ENCODE measurements around the gene NMT1.

Gene NMT1

DNA sequence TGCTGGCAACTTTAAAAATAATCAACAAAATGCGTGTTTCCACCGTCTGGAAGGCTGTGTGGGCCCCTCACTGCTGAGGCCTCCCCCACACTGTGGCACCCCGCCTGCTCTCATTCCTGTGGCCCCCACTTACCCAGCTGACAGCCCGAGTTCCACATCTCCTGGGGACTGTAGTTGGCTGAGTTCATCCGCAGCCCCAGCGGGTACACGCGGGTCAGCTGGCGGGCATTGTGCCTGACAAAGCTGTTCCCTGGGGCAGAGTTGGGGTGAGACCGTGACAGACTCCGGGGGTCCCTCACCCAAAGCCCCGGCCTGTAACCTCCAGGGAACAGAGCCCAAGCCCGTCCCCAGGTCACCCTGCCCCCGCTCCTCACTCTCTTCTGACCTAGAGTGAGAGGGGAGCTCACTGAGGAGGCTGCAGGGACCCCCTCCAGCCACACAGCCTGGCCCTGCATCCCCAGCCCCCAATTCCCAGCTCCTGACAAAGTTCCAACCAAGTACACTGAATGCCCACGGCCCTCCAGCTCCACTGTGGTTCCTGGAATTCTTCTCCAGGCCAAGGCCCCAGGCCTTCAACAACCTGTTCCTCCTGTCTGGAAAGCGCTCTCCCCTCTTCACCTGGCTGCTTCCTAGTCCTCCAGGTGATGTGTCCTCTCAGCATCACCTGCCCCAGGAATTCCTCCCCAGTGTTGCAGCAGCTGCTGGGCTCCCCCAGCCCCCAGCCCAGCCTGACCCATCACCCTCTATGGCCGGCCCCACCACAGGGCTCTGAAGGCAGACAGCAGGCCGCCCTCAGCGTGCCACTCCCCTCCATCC is 53.2 kb downstream of the NMT1 start:
- Histone ChIP-seq H3K4me3 (no peak overlapping the region), H3K9me3 (ENCODE audit: low read depth, low read length) (no peaks in the 10 kb centered on the region), H3K36me3 (ENCODE audit: insufficient read depth, low read length) (no peaks in the 10 kb centered on the region), H3K27ac (no peak overlapping the region), H3K9ac (ENCODE audit: insufficient read length) (no peak overlapping the region)
- DNase-seq (ENCODE audit: low read depth, low spot score), result no peak
- no peak for TF ChIP-seq FOXP2 (optimal IDR thresholded peaks at IDR 0.05; ENCODE audit: control extremely low read depth, extremely low read length, insufficient read depth)
- TF ChIP-seq POLR2AphosphoS5 (IDR thresholded peaks at IDR 0.05; ENCODE audit: borderline replicate concordance, low read depth, low read length), result no peak
- TF ChIP-seq EZH2 (IDR thresholded peaks at IDR 0.05), result no peak

DNA sequence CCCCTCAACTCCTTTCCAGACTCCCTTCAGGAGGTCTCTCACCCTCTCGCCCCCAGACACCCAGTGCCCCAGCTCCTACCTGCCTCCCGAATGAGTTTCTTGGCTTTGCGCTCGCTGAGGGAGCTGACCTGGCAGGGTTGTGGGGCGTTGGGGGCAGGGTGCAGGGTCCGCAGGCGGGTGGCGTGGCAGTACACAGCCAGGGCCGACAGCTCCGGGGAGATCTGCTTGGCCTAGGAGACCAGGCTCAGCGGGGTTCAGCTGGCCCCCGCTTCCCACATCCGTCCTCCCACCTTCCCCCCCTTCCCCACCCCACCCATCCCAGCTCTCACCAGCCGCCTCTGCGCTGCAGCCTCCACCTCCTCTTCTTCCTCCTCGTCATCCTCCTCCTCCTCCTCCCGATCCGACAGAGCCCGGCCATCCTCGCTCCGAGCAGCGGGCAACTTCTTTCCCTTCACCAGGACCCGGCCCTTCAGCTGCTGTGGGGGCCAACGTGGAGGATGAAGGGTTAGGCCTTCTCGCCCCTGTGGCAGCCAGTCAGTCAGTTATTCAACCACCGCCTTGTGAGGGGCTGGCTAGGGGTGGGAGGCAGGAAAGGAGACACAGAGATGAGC is 54.0 kb downstream of the NMT1 start:
- TF ChIP-seq EZH2 (IDR thresholded peaks at IDR 0.05) (no peak), FOXP2 (optimal IDR thresholded peaks at IDR 0.05; ENCODE audit: control extremely low read depth, extremely low read length, insufficient read depth) (no peak), POLR2AphosphoS5 (IDR thresholded peaks at IDR 0.05; ENCODE audit: borderline replicate concordance, low read depth, low read length) (no peak)
- Histone ChIP-seq H3K4me3 (no peak overlapping the region), H3K36me3 (ENCODE audit: insufficient read depth, low read length) (no peaks in the 10 kb centered on the region), H3K27ac (no peak overlapping the region), H3K9me3 (ENCODE audit: low read depth, low read length) (no peaks in the 10 kb centered on the region), H3K9ac (ENCODE audit: insufficient read length) (no peak overlapping the region)
- no peak for DNase-seq (ENCODE audit: low read depth, low spot score)

DNA sequence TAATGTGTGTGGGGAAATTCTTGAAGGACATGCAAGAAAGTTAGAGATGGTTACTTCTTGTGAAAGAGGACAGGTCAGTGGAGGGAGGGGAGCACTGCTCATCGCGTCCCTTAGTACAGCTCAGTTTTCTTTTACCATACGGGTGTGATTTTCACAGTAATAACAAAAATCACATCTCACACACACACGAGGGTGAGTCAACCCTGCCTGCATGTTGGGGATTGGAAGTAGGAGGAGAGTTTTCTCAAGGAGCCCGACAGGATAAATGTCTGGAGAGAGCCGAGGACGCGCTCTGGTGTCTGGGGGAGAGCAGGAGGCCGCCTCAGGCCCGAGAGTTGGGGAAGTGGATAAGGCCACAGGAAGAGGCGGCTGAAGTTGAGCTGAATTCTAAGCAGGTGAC is 54.8 kb downstream of the NMT1 start:
- TF ChIP-seq POLR2AphosphoS5 (IDR thresholded peaks at IDR 0.05; ENCODE audit: borderline replicate concordance, low read depth, low read length), result no peak
- TF ChIP-seq FOXP2 (optimal IDR thresholded peaks at IDR 0.05; ENCODE audit: control extremely low read depth, extremely low read length, insufficient read depth), result no peak
- no peak for TF ChIP-seq EZH2 (IDR thresholded peaks at IDR 0.05)
- H3K27ac ChIP-seq, result no peak overlapping the region
- no peak overlapping the region for H3K4me3 ChIP-seq
- no peak for DNase-seq (ENCODE audit: low read depth, low spot score)
- H3K9me3 ChIP-seq (ENCODE audit: low read depth, low read length), result no peaks in the 10 kb centered on the region
- H3K9ac ChIP-seq (ENCODE audit: insufficient read length), result no peak overlapping the region
- no peaks in the 10 kb centered on the region for H3K36me3 ChIP-seq (ENCODE audit: insufficient read depth, low read length)

DNA sequence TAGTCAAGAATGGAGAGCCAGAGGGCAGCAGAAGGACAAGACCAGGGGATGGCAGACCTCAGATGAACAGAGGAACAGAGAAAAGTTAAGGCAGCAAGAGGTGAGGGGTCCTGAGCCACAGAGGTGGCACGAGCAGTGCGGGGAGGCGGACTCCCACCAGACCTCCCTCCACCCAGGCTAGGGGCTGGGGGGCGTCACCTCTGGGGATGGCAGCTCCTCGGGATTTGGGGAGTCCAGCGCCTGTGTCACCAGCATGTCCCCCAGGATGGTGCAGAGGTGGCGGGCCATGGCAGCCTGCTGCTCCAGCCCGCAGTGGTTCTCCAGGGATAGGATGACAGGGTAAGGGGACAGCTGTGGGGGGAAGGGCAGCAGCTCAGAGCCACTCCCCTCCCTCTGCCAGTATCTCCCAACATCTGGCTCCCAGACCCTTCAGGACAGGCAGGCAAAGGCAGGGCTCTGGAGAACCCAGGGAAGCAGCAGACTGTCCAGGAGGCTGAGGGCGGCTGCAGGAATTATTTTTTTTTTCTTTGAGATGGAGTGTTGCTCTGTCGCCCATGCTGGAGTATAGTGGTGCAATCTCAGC is 55.4 kb downstream of the NMT1 start:
- H3K27ac ChIP-seq, result no peak overlapping the region
- no peak for DNase-seq (ENCODE audit: low read depth, low spot score)

DNA sequence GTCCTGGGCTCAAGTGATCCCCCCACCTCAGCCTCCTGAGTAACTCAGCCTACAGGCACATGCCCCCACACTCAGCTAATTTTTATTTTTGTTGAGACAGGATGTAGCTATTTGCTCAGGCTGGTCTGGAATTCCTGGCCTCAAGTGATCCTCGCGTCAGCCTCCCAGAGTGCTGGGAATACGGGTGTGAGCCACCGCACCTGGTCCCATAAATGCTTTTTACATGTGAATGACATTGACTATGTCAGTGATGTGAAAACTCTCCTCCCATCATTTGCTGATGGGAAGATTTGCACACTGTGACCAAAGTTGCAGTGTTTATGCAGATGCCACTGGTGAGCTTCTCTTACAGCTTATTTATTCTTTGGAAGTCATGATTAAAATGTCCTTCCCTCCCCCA is 56.2 kb downstream of the NMT1 start:
- TF ChIP-seq FOXP2 (optimal IDR thresholded peaks at IDR 0.05; ENCODE audit: control extremely low read depth, extremely low read length, insufficient read depth), result no peak
- no peak for TF ChIP-seq EZH2 (IDR thresholded peaks at IDR 0.05)
- no peak for TF ChIP-seq POLR2AphosphoS5 (IDR thresholded peaks at IDR 0.05; ENCODE audit: borderline replicate concordance, low read depth, low read length)
- DNase-seq (ENCODE audit: low read depth, low spot score), result no peak
- H3K36me3 ChIP-seq (ENCODE audit: insufficient read depth, low read length), result no peaks in the 10 kb centered on the region
- no peaks in the 10 kb centered on the region for H3K9me3 ChIP-seq (ENCODE audit: low read depth, low read length)
- H3K4me3 ChIP-seq, result no peak overlapping the region
- H3K9ac ChIP-seq (ENCODE audit: insufficient read length), result no peak overlapping the region
- no peak overlapping the region for H3K27ac ChIP-seq

More for the DNA sequence above, 55.4 kb downstream of the NMT1 start:
- no peak overlapping the region for H3K9ac ChIP-seq (ENCODE audit: insufficient read length)
- H3K4me3 ChIP-seq, result no peak overlapping the region
- TF ChIP-seq FOXP2 (optimal IDR thresholded peaks at IDR 0.05; ENCODE audit: control extremely low read depth, extremely low read length, insufficient read depth), result no peak
- TF ChIP-seq POLR2AphosphoS5 (IDR thresholded peaks at IDR 0.05; ENCODE audit: borderline replicate concordance, low read depth, low read length), result no peak
- no peak for TF ChIP-seq EZH2 (IDR thresholded peaks at IDR 0.05)
- no peaks in the 10 kb centered on the region for H3K36me3 ChIP-seq (ENCODE audit: insufficient read depth, low read length)
- H3K9me3 ChIP-seq (ENCODE audit: low read depth, low read length), result no peaks in the 10 kb centered on the region

DNA sequence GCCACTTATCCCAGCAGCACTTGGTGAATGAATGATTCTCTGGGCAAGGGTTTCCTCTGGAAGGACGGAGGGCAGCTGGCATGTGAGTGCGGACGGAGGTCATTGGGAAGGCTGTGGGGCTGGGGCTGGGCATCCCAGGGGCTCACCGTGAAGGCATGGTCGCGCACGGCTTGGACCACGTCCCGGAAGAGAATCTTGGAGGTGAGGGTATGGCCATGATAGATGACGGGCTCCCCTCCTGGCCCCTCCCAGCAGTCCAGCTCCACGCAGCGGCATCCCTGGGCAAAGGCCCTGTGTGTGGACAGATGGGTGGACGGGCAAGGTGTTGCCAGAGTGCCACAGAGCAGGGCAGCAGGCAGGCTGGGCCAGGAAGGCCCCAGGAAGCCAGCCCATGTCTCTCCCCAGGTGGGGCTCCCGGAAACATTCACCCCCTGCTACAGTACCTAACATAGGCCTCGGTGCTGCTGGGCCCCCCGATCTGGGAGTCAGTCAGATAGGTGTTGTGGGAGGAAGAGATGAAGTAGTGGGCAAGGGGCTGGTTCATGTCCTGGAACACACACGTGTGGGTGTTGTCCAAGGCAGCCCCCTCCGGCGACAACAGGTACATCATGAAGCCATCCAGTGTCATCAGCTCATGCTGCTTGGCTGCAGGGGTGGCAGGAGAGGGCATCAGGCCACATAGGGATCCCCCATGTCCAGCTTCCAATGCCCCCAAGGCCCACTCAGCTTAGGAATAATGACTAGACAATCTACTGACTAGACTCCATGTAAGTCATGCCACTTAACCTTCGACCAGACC is 56.9 kb downstream of the NMT1 start:
- H3K9ac ChIP-seq (ENCODE audit: insufficient read length), result no peak overlapping the region
- no peak overlapping the region for H3K4me3 ChIP-seq
- H3K9me3 ChIP-seq (ENCODE audit: low read depth, low read length), result no peaks in the 10 kb centered on the region
- H3K36me3 ChIP-seq (ENCODE audit: insufficient read depth, low read length), result no peaks in the 10 kb centered on the region
- H3K27ac ChIP-seq, result no peak overlapping the region
- TF ChIP-seq EZH2 (IDR thresholded peaks at IDR 0.05), result no peak
- no peak for TF ChIP-seq FOXP2 (optimal IDR thresholded peaks at IDR 0.05; ENCODE audit: control extremely low read depth, extremely low read length, insufficient read depth)
- no peak for TF ChIP-seq POLR2AphosphoS5 (IDR thresholded peaks at IDR 0.05; ENCODE audit: borderline replicate concordance, low read depth, low read length)
- no peak for DNase-seq (ENCODE audit: low read depth, low spot score)

DNA sequence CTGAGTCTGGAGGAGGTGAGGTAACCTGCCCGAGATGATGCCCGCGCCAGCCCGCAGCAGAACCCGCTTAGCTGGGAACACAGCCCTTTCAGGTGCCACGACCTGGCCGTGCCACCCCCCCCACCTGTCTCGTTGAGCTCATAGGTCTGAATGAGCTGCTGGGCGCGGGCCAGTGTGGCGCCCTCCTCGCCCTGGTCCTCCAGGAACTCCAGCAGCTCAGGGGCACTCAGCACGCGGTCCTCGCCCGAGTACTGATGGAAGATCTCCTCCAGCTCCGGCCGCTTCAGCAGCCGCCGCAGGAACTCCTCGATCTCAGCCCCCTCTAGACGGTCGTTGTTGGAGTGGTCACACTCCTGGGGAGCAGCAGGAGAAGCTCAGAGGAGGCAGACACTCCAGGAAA is 57.6 kb downstream of the NMT1 start:
- Histone ChIP-seq H3K36me3 (ENCODE audit: insufficient read depth, low read length) (no peaks in the 10 kb centered on the region), H3K9ac (ENCODE audit: insufficient read length) (no peak overlapping the region), H3K4me3 (no peak overlapping the region), H3K9me3 (ENCODE audit: low read depth, low read length) (no peaks in the 10 kb centered on the region), H3K27ac (no peak overlapping the region)
- DNase-seq (ENCODE audit: low read depth, low spot score), result no peak
- TF ChIP-seq EZH2 (IDR thresholded peaks at IDR 0.05) (no peak), FOXP2 (optimal IDR thresholded peaks at IDR 0.05; ENCODE audit: control extremely low read depth, extremely low read length, insufficient read depth) (no peak), POLR2AphosphoS5 (IDR thresholded peaks at IDR 0.05; ENCODE audit: borderline replicate concordance, low read depth, low read length) (no peak)

DNA sequence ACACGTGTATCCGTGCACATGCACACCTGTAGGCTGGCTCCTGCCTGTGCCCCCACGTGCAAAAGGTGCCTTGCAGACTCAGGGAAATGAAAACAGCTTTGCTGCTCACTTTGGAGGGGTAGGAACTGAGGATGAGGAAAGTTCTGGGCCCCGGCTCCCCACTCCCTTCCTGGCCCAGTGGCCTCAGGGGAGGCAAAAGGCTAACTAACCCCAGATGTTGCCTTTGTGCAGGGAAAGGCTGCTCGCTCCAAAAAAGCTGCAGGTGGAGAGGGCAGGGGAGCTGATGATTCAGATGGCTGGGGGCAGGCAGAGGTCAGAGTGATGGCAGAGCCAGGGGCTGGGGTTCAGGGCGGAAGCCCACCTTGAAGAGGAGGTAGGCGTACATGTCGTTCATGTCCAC is 58.8 kb downstream of the NMT1 start:
- Histone ChIP-seq H3K9ac (ENCODE audit: insufficient read length) (no peak overlapping the region), H3K36me3 (ENCODE audit: insufficient read depth, low read length) (no peaks in the 10 kb centered on the region), H3K27ac (no peak overlapping the region), H3K9me3 (ENCODE audit: low read depth, low read length) (no peaks in the 10 kb centered on the region), H3K4me3 (no peak overlapping the region)
- TF ChIP-seq EZH2 (IDR thresholded peaks at IDR 0.05), result no peak
- TF ChIP-seq FOXP2 (optimal IDR thresholded peaks at IDR 0.05; ENCODE audit: control extremely low read depth, extremely low read length, insufficient read depth), result no peak
- no peak for TF ChIP-seq POLR2AphosphoS5 (IDR thresholded peaks at IDR 0.05; ENCODE audit: borderline replicate concordance, low read depth, low read length)
- no peak for DNase-seq (ENCODE audit: low read depth, low spot score)
